Stomach (tissue), 9 donors: ENCODE results near the gene CENPN. TPM values are rescaled to one million over a fixed set of nuclear protein-coding genes. Genes with fewer than 3 reads are reported as not detected.

Experiments used
- DNase-seq, 2 donors: peaks; one replicate each; pipeline versions ENCODE4 v3.0.0 to v3.0.0-alpha.2; 2013 to 2019
- H3K27ac ChIP-seq, 5 donors: fragments of 200-600 bp in 4 of 5; sonication (generic) in 4 of 5; one replicate each; pipeline ENCODE4 v1.5.1; 2013 to 2019; ENCODE audit warnings: mild to moderate bottlenecking in 1 of 5, moderate library complexity in 1 of 5
- H3K27me3 ChIP-seq, 3 donors: fragments of 200-600 bp; sonication (generic); one replicate each; pipeline ENCODE4 v1.5.1; 2017 to 2019; ENCODE audit warnings: mixed run types in 1 of 3
- H3K36me3 ChIP-seq, 4 donors: fragments of 200-600 bp; sonication (generic); 1 replicate in 3 of 4; 2 replicates in 1 of 4; pipeline ENCODE4 v1.5.1; 2016 to 2019
- H3K4me1 ChIP-seq, 4 donors: fragments of 200-600 bp; sonication (generic); one replicate each; pipeline ENCODE4 v1.5.1; 2016 to 2019
- H3K4me3 ChIP-seq, 4 donors: fragments of 200-600 bp; sonication (generic) in 3 of 4; one replicate each; pipeline ENCODE4 v1.5.1; 2016 to 2019; ENCODE audit warnings: mild to moderate bottlenecking in 1 of 4
- H3K9me3 ChIP-seq, 4 donors: fragments of 200-600 bp; sonication (generic); one replicate each; pipeline ENCODE4 v1.5.1; 2016 to 2019
- EP300 ChIP-seq: sonication (generic); formaldehyde crosslinking; IDR thresholded peaks from one replicate; pipeline ENCODE4 v1.6.1; 2017; ENCODE audit warnings: antibody characterized with exemption
- POLR2A ChIP-seq, 4 donors: fragments of 450-650 bp; IDR thresholded peaks; one replicate each; pipeline ENCODE4 v1.6.1; 2016; ENCODE audit warnings: antibody characterized with exemption in 4 of 4, control low read depth in 2 of 4, mild to moderate bottlenecking in 1 of 4, moderate library complexity in 1 of 4
- POLR2AphosphoS5 ChIP-seq, 3 donors: sonication (generic); formaldehyde crosslinking; IDR thresholded peaks; one replicate each; pipeline ENCODE4 v1.6.1; 2016; ENCODE audit warnings: antibody characterized with exemption in 3 of 3
- WGBS, 5 donors: extraction: QIAGEN DNeasy Blood & Tissue Kit in 3 of 5; methylation state at CpG; one replicate each; pipeline versions ENCODE4 v1.1.5 to v1.1.7; 2013 to 2018; 5-methylcytosine and 5-hydroxymethylcytosine counted together
- intact Hi-C: fragments of 100-400 bp; cut with DNase I; formaldehyde crosslinking; loops from one replicate; pipeline ENCODE4 v1.15.1; 2023; ENCODE audit warnings: low total_unique reads
- polyA plus RNA-seq, 3 donors: library from polyadenylated mRNA; stranded (reverse); fragments of 200-250 nt; gene quantifications; one replicate each; pipeline ENCODE4 v1.2.3, GENCODE V29; 2013
- total RNA-seq, 5 donors: library from RNA; depleted of rRNA; stranded (reverse); fragments of >200 nt; gene quantifications; one replicate each; pipeline versions ENCODE4 v1.1.0 to v1.2.3, GENCODE V29; 2014 to 2016
- TF ChIP-seq, protein P1 (sequence below), 7 experiments: fragments of 450-650 bp in 4 of 7; fragments of 200-600 bp in 3 of 7; sonication (generic) in 3 of 7; IDR thresholded peaks; one replicate each; pipeline ENCODE4 v1.5.1; 2016 to 2019; ENCODE audit warnings: antibody characterized with exemption in 7 of 7, control low read depth in 2 of 7, mild to moderate bottlenecking in 1 of 7
- donor health status: healthy with polysubstance abuse.
- donor health status: Bipolar disorder and iron deficiency.
- donor health status: healthy.

The CENPN gene
- total and polyA plus RNA-seq, 8 donors: 1.8 to 20.0 (median 13.2) TPM; not detected in 1

DNA sequence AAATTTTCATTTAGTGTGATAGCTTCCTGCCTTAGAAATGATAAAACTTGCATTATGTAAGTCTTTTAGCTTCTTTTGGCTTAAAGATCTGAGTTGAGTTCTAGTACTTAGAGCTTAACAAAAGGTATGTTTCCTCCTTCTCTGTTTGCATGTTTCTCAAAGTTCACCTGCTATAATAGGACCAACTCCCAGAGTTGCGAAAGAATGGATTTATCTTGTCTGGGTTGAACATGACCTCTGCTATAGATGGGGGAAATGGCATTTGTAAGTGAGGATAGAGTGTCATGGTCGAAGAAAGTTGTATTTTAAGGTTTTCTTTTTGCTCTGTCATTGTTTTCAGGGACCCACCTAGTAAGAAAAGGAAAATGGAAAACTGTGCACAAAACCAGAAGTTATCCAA lies 35.8 kb downstream of the CENPN start:
- no peak overlapping the region for H3K27ac ChIP-seq
- H3K36me3 ChIP-seq: peaks cover 39 to 55% (median 53%) of the 10 kb centered on the region in 4 donors
- peaks cover 0 to 2% (median 0%) of the 10 kb centered on the region in 4 donors for H3K9me3 ChIP-seq
- WGBS, 5 donors: 90 to 99% (median 96%) methylated on average over 2 of the region's 2 CpGs
- no peak for DNase-seq
- H3K27me3 ChIP-seq: no peaks in the 10 kb centered on the region
- intact Hi-C loops: no loop called here
- no peak overlapping the region for H3K4me3 ChIP-seq
- H3K4me1 ChIP-seq: peaks cover under 1 to 20% (median 16%) of the 10 kb centered on the region in 4 donors
- TF ChIP-seq, protein P1, sequence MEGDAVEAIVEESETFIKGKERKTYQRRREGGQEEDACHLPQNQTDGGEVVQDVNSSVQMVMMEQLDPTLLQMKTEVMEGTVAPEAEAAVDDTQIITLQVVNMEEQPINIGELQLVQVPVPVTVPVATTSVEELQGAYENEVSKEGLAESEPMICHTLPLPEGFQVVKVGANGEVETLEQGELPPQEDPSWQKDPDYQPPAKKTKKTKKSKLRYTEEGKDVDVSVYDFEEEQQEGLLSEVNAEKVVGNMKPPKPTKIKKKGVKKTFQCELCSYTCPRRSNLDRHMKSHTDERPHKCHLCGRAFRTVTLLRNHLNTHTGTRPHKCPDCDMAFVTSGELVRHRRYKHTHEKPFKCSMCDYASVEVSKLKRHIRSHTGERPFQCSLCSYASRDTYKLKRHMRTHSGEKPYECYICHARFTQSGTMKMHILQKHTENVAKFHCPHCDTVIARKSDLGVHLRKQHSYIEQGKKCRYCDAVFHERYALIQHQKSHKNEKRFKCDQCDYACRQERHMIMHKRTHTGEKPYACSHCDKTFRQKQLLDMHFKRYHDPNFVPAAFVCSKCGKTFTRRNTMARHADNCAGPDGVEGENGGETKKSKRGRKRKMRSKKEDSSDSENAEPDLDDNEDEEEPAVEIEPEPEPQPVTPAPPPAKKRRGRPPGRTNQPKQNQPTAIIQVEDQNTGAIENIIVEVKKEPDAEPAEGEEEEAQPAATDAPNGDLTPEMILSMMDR (IDR thresholded peaks at IDR 0.05): no peak
- TF ChIP-seq EP300: no peak
- no peak for TF ChIP-seq POLR2A (IDR thresholded peaks at IDR 0.05)
- TF ChIP-seq POLR2AphosphoS5 (IDR thresholded peaks at IDR 0.05): no peak

DNA sequence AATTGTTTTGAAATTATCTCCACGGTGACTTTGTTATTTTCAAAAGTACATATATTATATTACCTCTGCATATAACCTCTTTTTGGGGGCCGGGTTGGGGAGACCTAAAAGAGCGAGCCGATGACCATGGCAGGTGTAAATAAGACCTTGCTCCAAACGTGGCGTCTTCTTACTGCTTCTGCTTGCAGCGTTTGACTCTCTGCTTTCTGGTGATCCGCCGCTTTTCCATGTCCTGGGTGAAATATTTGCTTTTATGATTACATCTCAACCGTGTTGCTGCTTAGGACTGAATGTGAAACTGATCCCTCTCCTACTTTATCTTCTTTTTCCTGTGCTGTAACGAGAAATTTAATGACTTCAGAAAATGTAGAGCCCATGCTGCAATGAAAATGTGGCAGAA lies 46.7 kb downstream of the CENPN start:
- Histone ChIP-seq H3K27me3 (no peaks in the 10 kb centered on the region), H3K4me1 (no peaks in the 10 kb centered on the region), H3K4me3 (no peak overlapping the region), H3K9me3 (peaks cover 0 to 17% (median 10%) of the 10 kb centered on the region in 4 donors), H3K27ac (no peak overlapping the region), H3K36me3 (no peaks in the 10 kb centered on the region)
- intact Hi-C loops: no loop called here
- TF ChIP-seq EP300 (no peak), POLR2A (IDR thresholded peaks at IDR 0.05) (no peak), POLR2AphosphoS5 (IDR thresholded peaks at IDR 0.05) (no peak)
- TF ChIP-seq, protein P1 (IDR thresholded peaks at IDR 0.05): no peak
- WGBS, 5 donors: 76 to 81% (median 79%) methylated on average over 11 of the region's 11 CpGs
- no peak for DNase-seq

DNA sequence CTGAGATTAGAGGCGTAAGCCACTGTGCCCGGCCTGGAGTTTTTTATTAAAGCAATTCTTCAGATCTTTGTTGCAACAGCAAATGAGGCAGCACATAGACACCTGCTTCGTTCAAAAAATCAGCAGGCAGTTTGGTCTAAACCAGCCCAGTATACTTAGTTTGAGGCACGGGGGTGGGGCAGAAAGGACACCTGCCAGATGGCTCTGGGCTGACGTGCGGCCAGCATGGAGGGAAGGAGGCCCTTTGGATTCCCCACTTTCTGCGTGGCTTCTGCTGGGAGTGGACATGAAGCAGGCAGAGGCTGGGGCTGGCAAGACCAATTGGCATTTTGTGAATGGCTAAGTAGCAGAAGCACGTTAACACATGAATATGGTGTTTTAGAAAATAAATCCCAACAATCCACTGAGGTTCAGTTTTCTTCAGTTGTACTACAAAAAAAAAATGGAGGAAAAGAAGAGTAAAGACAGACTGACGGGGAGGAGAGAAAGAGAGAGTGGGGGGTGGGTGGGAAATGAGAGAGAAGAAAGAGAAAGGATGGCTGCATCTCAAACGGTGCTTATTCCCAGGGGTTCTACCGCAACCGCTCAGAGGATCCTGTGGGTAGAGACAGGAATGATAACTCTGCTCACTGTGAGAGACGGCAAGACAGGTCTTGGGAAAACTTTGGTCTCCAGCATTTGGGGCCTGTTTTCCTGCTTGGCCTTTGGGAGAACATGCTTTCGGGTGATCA lies 53.7 kb downstream of the CENPN start:
- intact Hi-C loops: no loop called here
- WGBS, 5 donors: 84 to 90% (median 88%) methylated on average over 14 of the region's 14 CpGs

DNA sequence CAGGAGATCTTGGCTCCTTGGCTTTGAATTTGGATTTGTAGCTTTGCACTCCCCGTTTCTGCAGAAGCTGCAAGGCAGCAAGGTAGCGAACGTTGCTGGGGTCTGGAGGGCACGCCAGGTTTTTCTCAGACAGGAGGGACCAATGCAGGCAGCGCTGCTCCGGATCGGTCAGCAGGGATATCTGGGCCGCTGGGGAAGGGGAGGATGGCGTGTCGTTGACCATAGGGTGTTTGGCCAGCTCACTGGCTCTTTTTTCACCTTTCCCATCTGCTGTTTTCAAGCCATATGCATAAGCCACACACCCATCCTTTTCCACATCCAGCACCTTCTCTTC lies 54.3 kb downstream of the CENPN start:
- no peaks in the 10 kb centered on the region for H3K4me1 ChIP-seq
- H3K36me3 ChIP-seq: no peaks in the 10 kb centered on the region
- 79 to 93% (median 91%) methylated on average over 10 of the region's 10 CpGs for WGBS, 5 donors
- H3K27me3 ChIP-seq: no peaks in the 10 kb centered on the region
- no peaks in the 10 kb centered on the region for H3K9me3 ChIP-seq
- TF ChIP-seq, protein P1 (IDR thresholded peaks at IDR 0.05): no peak
- TF ChIP-seq POLR2AphosphoS5 (IDR thresholded peaks at IDR 0.05): no peak
- no peak for TF ChIP-seq EP300
- TF ChIP-seq POLR2A (IDR thresholded peaks at IDR 0.05): no peak
- intact Hi-C loops: no loop called here
- H3K27ac ChIP-seq: no peak overlapping the region
- no peak for DNase-seq
- H3K4me3 ChIP-seq: no peak overlapping the region

More for the DNA sequence above, 53.7 kb downstream of the CENPN start:
- H3K4me3 ChIP-seq: no peak overlapping the region
- no peak overlapping the region for H3K27ac ChIP-seq
- no peaks in the 10 kb centered on the region for H3K27me3 ChIP-seq
- H3K36me3 ChIP-seq: no peaks in the 10 kb centered on the region
- H3K4me1 ChIP-seq: no peaks in the 10 kb centered on the region
- H3K9me3 ChIP-seq: no peaks in the 10 kb centered on the region
- no peak for DNase-seq
- no peak for TF ChIP-seq POLR2A (IDR thresholded peaks at IDR 0.05)
- TF ChIP-seq POLR2AphosphoS5 (IDR thresholded peaks at IDR 0.05): no peak
- TF ChIP-seq EP300: no peak
- TF ChIP-seq, protein P1 (IDR thresholded peaks at IDR 0.05): no peak
